ENCODE data around the gene CYP4B1. TPM values are rescaled to one million over a fixed set of nuclear protein-coding genes. Genes with fewer than 3 reads are reported as not detected.

The CYP4B1 gene
- total RNA-seq, 2 experiments from 2014 or later: not detected

DNA sequence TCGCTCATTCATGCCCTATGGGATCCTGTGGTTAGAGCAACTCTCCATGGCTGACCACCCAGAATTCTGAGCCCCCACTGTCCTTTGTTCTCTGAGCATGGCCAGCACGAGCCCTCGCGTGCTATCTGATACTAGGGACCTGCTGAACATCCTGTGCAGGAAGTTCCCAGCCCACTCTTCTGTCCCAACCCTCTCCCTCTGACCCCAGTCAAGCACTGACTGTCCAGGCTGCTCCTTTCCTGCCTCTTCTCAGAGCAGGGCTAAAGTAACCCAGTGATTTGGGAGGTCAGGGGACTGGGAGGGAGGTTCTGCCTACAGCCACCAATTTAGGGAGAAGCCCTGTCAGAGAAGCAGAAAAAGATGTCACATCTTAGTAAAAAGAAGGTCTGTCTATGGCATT is 21.2 kb downstream of the CYP4B1 start:
- ChIA-PET CTCF (ENCODE audit: unreplicated experiment) (no interaction called here), POLR2A (no interaction called here)
- intact Hi-C loops (cut with micrococcal nuclease; ENCODE audit: unreplicated experiment): no loop called here
- no peaks in the 10 kb centered on the region for H4K20me1 ChIP-seq (ENCODE audit: insufficient read depth, low read length)
- no peaks in the 10 kb centered on the region for H3K9me2 ChIP-seq (ENCODE audit: insufficient read depth, low read length)
- no peak overlapping the region for H2AFZ ChIP-seq (ENCODE audit: low read length)
- H3K27ac ChIP-seq (ENCODE audit: low read depth, low read length, poor library complexity, severe bottlenecking): no peak overlapping the region
- H3K9me3 ChIP-seq (ENCODE audit: low read length): no peaks in the 10 kb centered on the region
- no TSS peak for BruUV-seq (replicated peaks)
- TF ChIP-seq CTCF (conservative IDR thresholded peaks at IDR 0.05; ENCODE audit: low read length) (no peak), EZH2phosphoT487 (IDR thresholded peaks at IDR 0.05; ENCODE audit: borderline replicate concordance, low read depth, low read length) (no peak)
- no peak overlapping the region for H3K4me2 ChIP-seq (ENCODE audit: low read length)
- H3K4me3 ChIP-seq (ENCODE audit: low read depth, low read length, poor library complexity, severe bottlenecking): no peak overlapping the region
- no peaks in the 10 kb centered on the region for H3K4me1 ChIP-seq (ENCODE audit: insufficient read depth, low read length, poor library complexity, severe bottlenecking)
- no peak for DNase-seq (ENCODE audit: low spot score)
- no peaks in the 10 kb centered on the region for H3K36me3 ChIP-seq (ENCODE audit: insufficient read depth, low read length)
- no peaks in the 10 kb centered on the region for H3K79me2 ChIP-seq (ENCODE audit: insufficient read depth, low read depth, low read length)

GRCh38 chr1:46820560-46821060 is 21.8 kb downstream of the CYP4B1 start:
- H3K9me2 ChIP-seq (ENCODE audit: insufficient read depth, low read length): no peaks in the 10 kb centered on the region
- intact Hi-C loops (cut with micrococcal nuclease; ENCODE audit: unreplicated experiment): no loop called here
- no peaks in the 10 kb centered on the region for H3K9me3 ChIP-seq (ENCODE audit: low read length)
- H3K27ac ChIP-seq (ENCODE audit: low read depth, low read length, poor library complexity, severe bottlenecking): no peak overlapping the region
- H3K36me3 ChIP-seq (ENCODE audit: insufficient read depth, low read length): no peaks in the 10 kb centered on the region
- H4K20me1 ChIP-seq (ENCODE audit: insufficient read depth, low read length): no peaks in the 10 kb centered on the region
- no peak overlapping the region for H3K4me2 ChIP-seq (ENCODE audit: low read length)
- DNase-seq (ENCODE audit: low spot score): no peak
- H3K4me3 ChIP-seq (ENCODE audit: low read depth, low read length, poor library complexity, severe bottlenecking): no peak overlapping the region
- no peak for TF ChIP-seq EZH2phosphoT487 (IDR thresholded peaks at IDR 0.05; ENCODE audit: borderline replicate concordance, low read depth, low read length)
- TF ChIP-seq CTCF (conservative IDR thresholded peaks at IDR 0.05; ENCODE audit: low read length): no peak
- H3K4me1 ChIP-seq (ENCODE audit: insufficient read depth, low read length, poor library complexity, severe bottlenecking): no peaks in the 10 kb centered on the region
- POLR2A ChIA-PET: no interaction called here
- CTCF ChIA-PET (ENCODE audit: unreplicated experiment): no interaction called here
- no peaks in the 10 kb centered on the region for H3K79me2 ChIP-seq (ENCODE audit: insufficient read depth, low read depth, low read length)
- H2AFZ ChIP-seq (ENCODE audit: low read length): no peak overlapping the region
- BruUV-seq (replicated peaks): no TSS peak

GRCh38 chr1:46822248-46822826 is 23.5 kb downstream of the CYP4B1 start:
- intact Hi-C loops (cut with micrococcal nuclease; ENCODE audit: unreplicated experiment): no loop called here
- Histone ChIP-seq H3K36me3 (ENCODE audit: insufficient read depth, low read length) (no peaks in the 10 kb centered on the region), H4K20me1 (ENCODE audit: insufficient read depth, low read length) (no peaks in the 10 kb centered on the region), H3K79me2 (ENCODE audit: insufficient read depth, low read depth, low read length) (no peaks in the 10 kb centered on the region), H3K9me3 (ENCODE audit: low read length) (no peaks in the 10 kb centered on the region), H3K4me1 (ENCODE audit: insufficient read depth, low read length, poor library complexity, severe bottlenecking) (no peaks in the 10 kb centered on the region), H2AFZ (ENCODE audit: low read length) (no peak overlapping the region), H3K4me2 (ENCODE audit: low read length) (no peak overlapping the region), H3K4me3 (ENCODE audit: low read depth, low read length, poor library complexity, severe bottlenecking) (no peak overlapping the region), H3K27ac (ENCODE audit: low read depth, low read length, poor library complexity, severe bottlenecking) (no peak overlapping the region), H3K9me2 (ENCODE audit: insufficient read depth, low read length) (no peaks in the 10 kb centered on the region)
- ChIA-PET POLR2A (no interaction called here), CTCF (ENCODE audit: unreplicated experiment) (no interaction called here)
- TF ChIP-seq CTCF (conservative IDR thresholded peaks at IDR 0.05; ENCODE audit: low read length) (no peak), EZH2phosphoT487 (IDR thresholded peaks at IDR 0.05; ENCODE audit: borderline replicate concordance, low read depth, low read length) (no peak)
- BruUV-seq (replicated peaks): no TSS peak
- DNase-seq (ENCODE audit: low spot score): no peak
